HG02981 (cell line): Measurements from ENCODE around the gene TDRD5.

ENCODE experiments used
- ATAC-seq: cut with Tn5 transposase; IDR thresholded peaks from one replicate; pipeline ENCODE4 v1.9.1; 2021; ENCODE audit warnings: mild to moderate bottlenecking, moderate library complexity; ENCODE audit not compliant: unreplicated experiment

Gene TDRD5

DNA sequence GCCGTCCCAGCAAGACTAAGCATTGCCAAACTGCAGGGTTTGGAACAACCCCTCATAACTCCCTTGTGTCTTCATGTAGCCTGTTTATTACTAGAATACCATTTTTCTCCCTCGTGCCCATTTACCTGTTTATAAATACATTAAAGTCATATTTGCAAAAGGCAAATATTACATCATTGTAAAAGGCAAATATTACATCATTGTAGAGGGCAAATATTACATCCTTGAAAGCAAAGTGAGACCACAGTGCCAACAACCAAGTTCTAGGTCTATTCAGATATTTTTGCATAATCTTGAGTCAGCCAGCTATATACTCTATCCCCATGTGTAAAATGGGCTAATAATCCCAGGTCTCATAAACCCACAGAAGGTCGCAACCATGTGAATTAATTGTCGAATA lies 140.0 kb downstream of the TDRD5 start:
- ATAC-seq, result no peak
